Hindlimb muscle (tissue), 1 donor: ENCODE results near the gene SH3BP4. TPM values are rescaled to one million over a fixed set of nuclear protein-coding genes. Genes with fewer than 3 reads are reported as not detected.

Experiments
- DNase-seq: peaks from one replicate; pipeline ENCODE4 v3.0.0-alpha.2; 2013
- polyA plus RNA-seq: library from polyadenylated mRNA; unstranded; fragments of 120-200 nt; gene quantifications from one replicate; pipeline ENCODE4 v1.2.1, GENCODE V29; 2013; ENCODE audit not compliant: insufficient read length

Gene SH3BP4
- polyA plus RNA-seq, 1 donor = 19.4 TPM

DNA sequence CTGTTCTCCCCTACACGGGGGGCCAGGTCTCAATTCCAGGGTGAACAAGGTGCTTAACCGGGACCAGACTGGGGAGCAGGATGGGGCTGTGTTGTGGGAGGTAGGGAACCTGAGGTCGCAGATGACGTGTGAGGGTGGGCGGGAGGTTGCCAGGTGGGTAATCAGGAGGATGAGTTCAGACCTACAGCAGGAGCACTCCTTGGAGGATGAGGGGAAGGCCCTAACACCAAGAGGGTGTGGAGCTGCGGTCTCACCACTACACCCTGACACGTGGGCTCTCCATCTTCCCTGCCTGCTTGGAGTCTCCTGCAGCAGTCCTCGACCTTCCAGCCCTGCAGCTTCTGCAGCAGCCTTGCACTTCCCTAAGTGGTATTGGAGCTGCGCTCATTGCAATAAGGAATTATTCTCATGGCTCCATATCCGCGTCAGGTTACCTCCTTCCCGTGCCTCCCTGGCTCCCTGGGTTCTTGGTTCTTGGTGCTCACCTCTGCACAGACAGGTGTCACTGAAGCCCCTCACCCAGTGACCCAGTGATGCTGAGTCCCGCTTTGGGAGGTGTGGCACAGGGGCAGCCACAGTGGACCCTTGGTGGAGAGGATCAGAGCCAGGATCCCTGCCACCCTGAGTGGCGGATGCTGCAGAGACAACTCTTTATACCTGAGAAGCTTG lies 15.5 kb downstream of the SH3BP4 start:
- no peak for DNase-seq

DNA sequence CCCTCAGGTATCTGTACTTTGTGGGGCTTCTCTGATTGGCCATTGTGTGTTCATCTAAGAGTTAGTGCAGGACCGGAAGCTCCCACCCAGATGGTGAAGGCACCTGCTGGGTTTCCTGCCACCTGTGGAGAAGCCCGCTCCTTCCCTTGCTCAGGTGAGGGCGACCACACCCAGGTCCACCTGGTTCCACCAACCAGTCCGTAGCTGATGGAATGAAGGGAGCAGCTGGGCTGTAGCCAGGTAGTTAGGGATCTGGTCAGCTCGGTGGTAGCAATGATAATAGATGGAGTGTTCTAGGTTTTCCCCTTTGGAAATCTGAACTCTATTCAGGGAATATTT lies 16.0 kb downstream of the SH3BP4 start:
- DNase-seq = no peak

DNA sequence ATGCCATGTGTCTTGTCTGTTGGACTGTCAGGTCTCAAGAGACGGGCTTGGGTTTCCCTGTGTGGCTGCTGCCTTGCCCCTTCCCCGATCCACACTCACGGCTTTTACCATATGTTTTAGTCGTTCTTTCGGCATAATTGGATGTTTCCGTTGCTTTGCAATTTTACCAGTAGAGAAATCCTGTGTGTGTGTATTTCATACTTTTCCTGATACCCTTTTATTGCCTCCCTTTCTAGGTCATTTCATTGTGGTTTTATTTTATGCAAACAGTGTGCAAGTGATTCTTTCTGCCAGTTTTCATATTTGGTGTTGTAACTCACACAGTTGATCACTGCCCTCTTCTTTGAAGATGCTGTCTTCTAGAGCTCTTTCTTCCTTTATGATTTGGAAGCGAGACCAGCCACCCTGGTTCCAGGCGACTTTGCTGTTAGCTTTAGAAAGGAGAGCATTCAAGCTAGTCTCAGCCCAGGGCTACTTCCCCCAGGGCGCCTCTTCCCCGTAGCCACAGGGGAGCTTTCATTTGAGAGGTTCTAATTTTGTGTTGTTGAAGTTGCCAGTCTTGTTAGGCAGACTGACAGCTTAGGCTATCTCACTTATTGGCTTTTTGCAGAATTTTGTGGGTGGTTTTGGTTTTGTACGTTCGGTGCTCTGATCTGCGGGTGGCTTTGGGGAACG lies 17.0 kb downstream of the SH3BP4 start:
- no peak for DNase-seq

DNA sequence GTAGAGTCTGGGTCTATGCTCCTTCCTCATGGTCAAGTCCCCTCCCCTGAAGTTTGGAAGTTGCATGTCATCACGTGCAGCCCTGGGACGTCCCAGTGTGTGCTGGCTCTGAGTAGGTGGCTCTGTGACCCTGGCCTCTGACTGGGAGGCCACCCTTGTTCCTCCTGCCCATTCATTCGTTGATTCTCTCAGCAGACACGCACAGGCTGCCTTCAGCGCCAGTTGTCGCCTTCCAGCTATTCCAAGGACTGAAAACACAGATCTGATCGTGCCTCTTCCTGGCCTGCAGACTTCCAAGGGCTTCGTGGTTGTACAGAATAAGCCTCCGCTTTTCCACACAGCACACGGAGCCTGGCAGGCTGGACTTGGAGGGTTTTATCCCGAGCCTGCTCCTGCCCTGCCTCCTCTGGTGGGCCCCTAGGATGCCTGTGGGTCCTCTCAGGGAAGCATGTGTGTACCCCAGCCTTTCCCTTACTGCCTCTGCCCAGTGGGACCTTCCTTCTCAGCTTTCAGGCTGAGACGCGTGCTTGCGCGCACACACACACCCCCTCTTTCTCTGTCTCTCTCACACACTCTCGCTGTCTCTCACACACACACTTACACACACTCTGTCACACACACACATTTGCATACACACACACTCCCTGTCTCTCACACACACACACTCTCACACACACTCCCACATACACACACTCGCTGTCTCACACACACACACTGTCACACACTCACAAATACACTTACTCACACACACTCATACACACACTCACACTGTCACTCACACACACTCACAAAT lies 17.7 kb downstream of the SH3BP4 start:
- DNase-seq = no peak

DNA sequence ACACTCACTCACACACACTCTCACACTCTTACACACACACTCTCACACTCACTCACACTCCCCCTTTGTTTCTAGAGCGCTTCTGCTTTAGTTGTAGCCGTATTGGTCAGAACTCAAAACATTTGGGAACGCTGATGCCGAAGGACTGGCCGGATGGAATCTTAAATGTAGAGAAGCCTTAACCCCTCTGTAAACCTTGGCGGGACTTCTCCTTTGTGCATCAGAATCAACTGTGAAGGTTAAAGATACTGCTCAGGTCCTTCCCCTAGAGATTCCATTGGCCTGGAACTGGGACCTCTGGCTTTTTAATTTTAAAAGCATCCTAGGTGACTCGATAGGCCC lies 18.3 kb downstream of the SH3BP4 start:
- DNase-seq = no peak

DNA sequence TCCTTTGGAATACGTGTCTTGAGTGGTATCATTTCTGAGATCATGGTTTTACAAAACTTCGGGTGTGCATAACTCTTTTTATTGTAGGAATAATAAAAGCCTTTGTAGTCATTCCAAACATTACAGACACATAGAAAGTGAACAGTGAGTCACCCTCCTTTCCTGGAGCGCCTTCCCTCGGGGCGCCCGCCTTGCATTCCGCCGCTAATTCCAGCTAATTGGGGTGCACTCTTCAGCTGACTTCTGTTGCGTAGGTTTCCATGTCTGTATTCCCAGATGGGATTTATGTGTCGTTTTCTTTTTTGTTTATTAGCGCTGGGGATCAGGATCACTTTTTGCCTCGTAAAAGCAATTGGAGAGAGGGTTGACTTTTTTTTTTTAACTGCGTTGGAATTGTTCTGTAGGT lies 18.7 kb downstream of the SH3BP4 start:
- DNase-seq = no peak

DNA sequence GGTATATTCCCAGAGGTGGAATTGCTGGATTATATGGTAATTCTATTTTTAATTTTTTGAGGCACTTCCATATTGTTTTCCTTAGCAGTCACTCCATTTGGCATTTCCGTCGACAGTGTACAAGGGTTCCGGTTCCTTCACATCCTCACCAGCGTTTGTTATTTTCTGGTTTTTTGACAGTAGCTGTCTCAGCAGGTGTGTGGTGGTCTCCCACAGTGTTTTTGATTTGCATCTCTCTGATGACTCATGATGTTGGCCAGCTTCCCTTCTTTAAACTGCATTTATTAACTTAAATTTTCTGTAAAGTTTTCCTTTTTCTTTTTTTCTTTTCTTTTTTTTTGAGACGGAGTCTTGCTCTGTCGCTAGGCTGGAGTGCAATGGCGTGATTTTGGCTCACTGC lies 19.7 kb downstream of the SH3BP4 start:
- no peak for DNase-seq

DNA sequence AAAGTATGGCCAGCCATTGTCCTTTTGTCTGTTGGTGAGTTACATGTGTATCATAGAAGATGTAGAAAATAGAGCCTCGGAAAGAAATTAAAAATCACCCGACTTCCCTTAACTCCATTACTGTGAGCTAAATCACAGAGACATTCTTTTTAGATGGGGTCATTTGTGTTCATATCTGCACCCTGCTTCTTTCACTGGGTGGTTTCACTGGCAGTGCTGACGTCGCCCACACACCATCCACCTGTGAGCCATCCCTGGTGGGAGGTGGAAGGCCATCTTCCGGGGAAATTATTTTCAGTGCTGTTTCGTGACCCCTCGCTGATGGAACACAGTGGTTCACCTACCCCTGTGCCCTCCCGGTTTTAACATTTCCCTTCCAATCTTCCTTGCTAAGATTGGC lies 21.2 kb downstream of the SH3BP4 start:
- no peak for DNase-seq

DNA sequence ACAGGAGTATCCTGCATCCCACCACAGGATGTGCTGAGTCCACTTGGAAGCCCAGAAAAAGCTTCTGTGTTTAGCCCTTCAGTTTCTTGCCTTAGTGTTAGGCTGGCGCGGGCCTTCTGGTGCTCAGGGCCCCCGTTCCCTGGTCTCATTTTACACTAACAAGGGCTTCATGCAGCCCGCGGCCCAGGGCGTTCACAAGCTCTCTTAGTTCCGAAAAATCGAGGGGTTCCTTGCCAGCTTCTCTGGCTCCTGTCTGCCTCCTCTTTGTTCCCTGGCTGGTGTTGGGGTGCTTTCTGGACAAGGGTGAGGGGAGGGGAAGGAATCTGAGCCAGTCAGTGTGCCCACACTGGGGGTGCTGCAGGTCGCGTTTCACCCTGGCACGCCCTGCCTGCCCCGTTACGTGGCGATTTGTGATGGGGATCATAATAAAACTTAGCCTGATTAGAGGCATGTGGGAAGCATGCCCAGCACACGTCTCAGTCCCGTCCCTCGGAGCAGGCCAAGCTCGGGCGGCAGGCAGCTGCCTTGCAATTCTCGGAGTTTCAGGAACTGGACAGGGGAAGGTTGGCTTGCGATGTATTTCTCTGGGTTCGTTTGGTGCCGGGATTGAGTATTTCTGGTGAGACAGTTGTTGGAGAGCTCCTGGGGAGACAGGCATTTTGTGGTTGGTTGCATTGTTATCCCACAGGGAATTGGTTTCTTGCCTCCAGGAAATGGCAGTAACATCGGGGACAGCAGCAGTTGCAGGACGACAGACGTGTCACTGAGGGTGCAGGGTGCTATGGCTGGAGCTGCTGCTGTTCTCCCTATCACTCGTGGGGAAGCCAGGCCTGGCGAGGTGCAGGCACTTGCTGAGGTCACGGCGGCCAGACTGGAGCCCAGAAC lies 22.9 kb downstream of the SH3BP4 start:
- no peak for DNase-seq

DNA sequence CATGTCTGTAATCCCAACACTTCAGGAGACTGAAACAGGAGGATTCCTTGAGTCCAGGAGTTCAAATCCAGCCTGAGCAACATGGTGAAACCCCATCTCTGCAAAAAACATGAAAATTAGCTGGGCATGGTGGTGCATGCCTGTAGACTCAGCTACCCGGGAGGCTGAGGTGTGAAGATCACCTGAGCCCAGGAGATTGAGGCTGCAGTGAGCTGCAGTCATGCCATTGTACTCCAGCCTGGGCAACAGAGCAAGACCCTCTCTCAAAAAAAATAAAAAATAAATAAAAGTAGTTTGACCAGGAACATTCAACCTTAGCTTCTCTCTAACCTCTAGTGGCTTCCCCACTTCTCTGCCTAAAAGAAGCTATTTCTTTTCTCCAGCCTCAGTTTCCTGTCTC lies 23.8 kb downstream of the SH3BP4 start:
- no peak for DNase-seq

DNA sequence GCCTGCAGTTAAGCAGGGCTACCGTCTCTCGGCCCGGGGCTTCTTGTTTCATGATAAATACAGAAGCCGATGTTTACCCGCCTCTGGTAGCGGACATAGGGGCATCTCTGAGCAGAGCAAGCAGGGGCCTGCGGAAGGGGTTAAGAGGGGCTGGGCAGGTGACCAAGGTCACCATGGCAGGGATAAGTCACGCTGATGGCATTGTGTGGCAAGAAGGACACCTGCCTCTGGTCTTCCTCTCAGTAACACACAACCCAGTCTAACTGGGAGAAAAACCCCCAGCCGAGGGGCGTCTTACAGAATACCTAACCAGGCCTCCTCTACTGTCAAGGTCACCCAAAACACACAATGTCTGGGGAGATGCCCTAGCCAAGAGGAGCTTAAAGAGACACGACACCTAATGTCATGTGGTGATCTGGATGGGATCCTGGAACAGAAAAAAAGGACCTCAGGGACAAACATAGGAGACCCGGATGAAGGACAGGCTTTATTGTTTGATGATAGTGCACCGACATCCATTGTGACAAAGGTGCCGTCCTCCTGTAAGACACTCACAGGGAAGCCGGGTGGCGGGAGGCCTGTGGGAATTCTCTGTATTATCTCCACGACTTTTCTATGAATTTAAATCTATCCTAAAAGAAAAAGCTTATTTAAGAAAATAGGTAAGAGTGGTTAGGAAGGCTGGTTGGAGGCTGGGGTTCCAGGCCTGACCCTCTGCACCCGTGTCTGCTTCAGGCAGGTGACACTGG lies 24.8 kb downstream of the SH3BP4 start:
- no peak for DNase-seq

DNA sequence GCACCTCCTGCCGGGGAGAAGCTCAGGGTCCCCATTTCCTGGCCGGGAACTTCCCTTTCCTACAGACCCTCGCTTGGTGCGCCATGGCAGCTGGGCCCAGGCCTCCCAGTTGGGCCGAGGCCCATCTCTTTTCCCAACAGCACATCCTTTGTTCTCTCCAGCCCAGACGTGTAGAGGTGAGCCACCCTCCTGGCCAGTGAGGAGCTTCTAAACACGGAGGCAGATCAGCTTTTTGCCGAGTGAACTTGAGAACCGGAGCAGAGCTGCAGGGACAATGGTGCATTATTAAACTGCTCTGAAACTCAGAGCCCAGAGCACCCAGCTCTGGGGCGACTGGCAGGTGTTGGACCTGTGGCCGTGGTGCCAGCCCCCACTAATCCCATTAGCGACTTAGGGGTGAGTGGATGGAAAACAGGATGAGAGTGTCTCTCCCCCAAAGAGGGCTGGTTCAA lies 25.4 kb downstream of the SH3BP4 start:
- no peak for DNase-seq

DNA sequence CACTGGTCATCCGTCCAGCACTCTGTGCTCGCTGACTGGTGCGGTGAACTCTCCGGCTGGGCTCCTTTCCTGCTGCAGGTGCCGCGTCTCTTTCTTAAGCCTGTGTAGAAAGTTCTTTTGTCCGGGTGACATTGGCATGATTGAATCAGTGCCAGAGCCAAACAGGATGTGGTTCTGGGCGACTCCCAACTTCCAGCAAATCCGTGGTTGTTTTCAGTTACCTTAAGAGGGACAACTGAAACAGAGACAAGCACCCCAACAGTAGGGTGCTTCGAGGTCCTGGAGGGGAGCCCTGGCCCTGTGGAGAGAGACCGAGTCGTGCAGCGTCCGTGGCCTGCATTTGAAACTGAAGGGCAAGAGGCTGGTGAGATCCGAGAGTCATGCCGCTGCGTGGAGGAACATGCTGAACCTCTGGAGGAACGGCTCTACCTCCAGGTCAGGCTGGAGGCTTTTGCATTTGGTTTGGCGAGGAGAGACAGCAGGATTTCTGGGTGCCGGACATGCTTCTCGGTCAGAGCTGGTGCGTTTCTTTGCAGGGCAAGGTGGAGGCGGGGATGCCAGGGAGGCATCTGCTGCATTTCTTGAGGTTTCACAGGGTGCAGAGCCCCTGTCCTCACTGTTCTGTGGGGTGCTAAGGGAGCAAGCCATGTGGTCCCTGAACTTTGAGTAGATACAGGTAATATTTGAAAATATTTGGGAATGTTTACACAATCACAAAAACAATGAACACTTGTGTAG lies 26.8 kb downstream of the SH3BP4 start:
- DNase-seq = no peak

DNA sequence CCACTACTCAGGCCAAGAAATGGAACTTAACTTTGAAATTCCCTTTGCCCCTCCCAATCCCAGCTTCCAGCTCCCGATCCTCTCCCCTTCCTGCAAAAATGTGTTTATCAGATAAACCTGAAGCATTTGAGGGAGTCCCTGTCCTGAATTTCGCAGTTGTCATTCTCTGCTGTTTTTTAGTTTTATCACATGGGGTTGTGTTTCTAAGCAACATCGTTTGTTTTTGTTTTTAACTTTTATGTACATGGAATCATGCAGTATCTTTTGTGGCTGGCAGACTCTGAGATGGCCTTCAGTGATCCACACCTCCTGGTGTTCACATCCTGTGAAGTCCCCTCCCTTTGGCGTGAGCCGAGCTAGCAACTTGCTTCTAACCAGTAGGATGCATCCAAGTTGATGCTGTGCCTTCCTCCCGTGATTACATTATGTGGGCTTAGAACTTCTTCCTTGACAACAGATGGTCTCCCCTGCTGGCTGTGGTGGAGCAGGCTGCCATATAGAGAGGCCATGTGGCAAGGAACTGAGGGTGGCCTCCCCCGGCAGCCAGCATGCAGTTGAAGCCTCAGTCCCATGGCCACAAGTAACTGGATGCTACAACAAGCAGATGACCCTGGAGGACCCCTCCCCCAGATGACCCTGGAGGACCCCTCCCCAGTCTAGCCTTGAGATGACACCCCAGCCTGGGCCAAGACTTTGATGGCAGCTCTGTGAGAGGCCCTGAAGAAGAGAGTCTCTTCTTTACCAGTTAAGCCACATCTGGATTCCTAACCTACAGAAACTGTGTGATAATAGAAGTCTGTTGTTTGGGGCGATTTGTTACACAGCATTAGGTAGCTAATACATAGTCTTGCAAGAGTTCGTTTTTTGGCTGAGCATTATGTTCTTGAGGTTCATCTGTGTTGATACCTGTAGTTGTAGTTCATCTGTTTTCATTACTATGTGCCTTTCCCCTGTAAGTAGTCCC lies 27.7 kb downstream of the SH3BP4 start:
- DNase-seq = no peak

DNA sequence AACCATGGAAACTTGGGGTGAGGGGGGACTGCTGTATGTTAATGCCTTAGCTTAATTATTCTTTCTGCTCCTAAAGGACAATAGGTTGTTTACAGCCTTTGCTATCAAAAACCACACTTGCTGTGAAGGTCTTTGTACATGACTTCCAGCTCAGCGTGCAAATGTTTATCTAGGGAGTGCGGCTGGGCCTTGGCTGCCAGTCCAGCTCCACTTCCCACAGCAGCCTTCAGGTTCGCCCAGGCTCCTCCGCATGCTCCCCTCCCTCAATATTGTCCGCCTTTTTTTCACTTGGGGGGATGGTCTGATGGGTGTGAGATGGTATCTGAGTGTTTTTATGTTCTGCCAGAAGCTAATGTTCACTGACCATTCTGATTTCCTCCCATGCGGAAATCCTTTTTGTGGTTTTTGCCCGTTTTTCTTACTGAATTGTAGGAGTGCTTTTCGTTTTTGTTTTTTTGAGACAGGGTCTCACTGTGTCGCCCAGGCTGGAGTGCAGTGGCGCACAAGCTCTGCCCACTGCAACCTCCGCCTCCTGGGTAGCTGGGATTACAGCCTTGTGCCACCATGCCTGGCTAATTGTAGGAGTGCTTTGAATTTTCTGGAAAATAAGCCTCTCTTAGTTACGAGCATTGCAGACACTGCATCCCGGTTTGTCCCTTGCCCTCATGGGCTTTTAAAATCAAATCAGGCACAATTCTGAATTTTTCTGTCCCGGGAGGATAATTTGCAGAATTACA lies 28.8 kb downstream of the SH3BP4 start:
- no peak for DNase-seq

DNA sequence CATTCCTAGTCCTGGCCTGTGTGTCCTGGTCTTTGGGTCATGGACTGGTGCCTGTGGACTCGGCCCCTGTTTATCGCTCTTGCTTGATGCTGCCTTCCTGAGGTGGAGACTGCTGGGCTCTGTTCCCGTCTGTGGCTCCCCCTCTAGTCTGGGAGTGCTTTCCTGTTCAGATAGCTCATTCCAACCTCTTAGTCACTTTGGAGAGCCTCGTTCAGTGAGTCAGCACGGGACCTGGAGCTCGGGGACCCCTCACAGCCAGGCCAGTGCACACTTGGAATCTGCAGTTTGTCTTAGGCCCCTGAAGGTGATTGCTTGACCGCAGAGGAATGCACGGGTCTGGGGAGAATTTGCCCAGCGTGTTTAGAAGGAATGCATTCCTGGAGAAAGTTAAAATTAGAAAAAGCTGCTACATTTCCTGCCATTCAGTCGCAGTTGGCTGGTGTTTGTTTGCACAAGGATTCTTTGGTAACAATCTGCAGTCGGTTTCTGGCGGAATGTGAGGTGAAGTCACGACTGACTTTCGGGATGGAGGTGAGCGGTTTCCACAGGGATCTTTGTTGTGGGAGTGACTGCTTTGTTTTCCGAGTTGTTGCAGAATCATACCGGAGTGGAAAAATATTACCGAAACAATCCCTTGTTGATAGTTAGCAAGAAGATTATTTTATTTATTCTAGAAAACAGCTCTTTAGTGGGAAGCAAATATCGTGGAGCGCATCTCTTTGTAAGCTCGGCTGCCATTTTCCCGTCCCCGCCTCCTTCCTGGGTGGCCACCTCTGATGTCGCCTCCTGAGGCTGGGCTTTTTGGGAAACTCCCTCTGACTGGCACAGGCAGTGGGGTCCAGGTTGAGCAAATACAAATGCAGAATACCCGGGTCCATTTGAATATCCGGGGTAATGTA lies 29.6 kb downstream of the SH3BP4 start:
- DNase-seq = peak; percentile 71

DNA sequence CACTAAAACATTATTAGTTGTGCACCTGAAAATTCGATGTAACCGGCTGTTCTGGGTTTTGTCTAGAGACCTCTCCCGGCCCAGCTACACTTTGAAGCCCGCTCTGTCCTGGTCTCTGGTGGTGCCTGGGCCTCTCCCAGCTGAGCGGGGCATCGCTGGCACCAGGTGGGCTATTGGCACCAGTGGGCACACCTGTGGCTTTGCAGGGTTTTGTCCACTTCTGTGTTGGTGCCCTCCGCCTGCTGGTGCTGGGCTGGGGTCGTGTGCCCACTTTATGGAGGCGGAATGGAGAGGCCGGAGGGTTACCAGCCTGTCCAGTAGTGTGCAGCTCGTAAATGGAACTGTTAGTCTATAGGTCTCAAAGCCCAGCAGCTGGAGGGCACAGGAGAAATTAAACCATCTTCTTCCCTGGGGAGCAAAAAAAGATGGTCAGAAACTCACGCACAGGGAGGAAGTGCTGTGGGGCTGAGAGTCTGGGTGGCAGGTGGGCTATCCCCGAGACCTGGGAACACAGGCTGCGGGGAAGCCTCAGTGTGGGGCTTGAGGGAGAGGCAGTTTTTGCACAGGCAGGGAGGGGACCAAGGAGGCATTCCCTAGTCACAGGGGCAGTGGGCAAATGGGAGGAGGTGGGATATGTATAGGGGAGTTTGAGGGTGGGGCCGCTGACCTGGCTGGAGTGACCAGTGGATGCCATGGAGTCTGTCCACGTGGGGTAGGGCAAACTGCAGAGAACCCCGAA lies 30.4 kb downstream of the SH3BP4 start:
- DNase-seq = no peak
